Glutamatergic neuron (in vitro differentiated cells): ENCODE measurements around the gene CACNA1E. TPM values are rescaled to one million over a fixed set of nuclear protein-coding genes. Genes with fewer than 3 reads are reported as not detected.

Experiments
- DNase-seq: peaks from one replicate; pipeline ENCODE4 v3.0.0; 2022
- H3K27ac Mint-ChIP-seq: one replicate; pipeline ENCODE4 v1.8.0; 2020; ENCODE audit warnings: mild to moderate bottlenecking, mixed read lengths, inconsistent platforms; ENCODE audit not compliant: unreplicated experiment
- H3K27me3 Mint-ChIP-seq: one replicate; pipeline ENCODE4 v1.8.0; 2020; ENCODE audit warnings: mild to moderate bottlenecking, moderate library complexity, mixed read lengths, inconsistent platforms; ENCODE audit not compliant: unreplicated experiment
- H3K36me3 Mint-ChIP-seq: one replicate; pipeline ENCODE4 v1.8.0; 2020; ENCODE audit warnings: mild to moderate bottlenecking, mixed read lengths, inconsistent platforms; ENCODE audit not compliant: unreplicated experiment
- H3K4me1 Mint-ChIP-seq: one replicate; pipeline ENCODE4 v1.8.0; 2020; ENCODE audit warnings: mild to moderate bottlenecking, low read depth, mixed read lengths, inconsistent platforms; ENCODE audit not compliant: unreplicated experiment
- H3K4me3 Mint-ChIP-seq: one replicate; pipeline ENCODE4 v1.8.0; 2020; ENCODE audit warnings: mild to moderate bottlenecking, mixed read lengths, inconsistent platforms; ENCODE audit not compliant: unreplicated experiment
- H3K9me3 Mint-ChIP-seq: one replicate; pipeline ENCODE4 v1.8.0; 2020; ENCODE audit warnings: mild to moderate bottlenecking, moderate library complexity, mixed read lengths, inconsistent platforms; ENCODE audit not compliant: unreplicated experiment
- CTCF ChIP-seq: fragments of 200-600 bp; sonication (generic); IDR thresholded peaks from one replicate; pipeline ENCODE4 v1.5.0; 2021; ENCODE audit not compliant: partially characterized antibody, unreplicated experiment
- total RNA-seq: library from RNA; stranded (reverse); fragmentation: NEBNext Ultra II Directional; extraction: Animal tissue kit (Norgen Biotek cat#: 25700); gene quantifications from one replicate; pipeline ENCODE4 v1.2.1, GENCODE V29; 2021; ENCODE audit not compliant: unreplicated experiment

CACNA1E gene
- total RNA-seq, 1 donor from 2014 or later: 8.8 TPM

- H3K4me1 Mint-ChIP-seq: no peaks in the 10 kb centered on the region
- H3K27ac Mint-ChIP-seq: no peak overlapping the region
- peaks cover 2% of the 10 kb centered on the region for H3K9me3 Mint-ChIP-seq
- H3K27me3 Mint-ChIP-seq: peaks cover 5% of the 10 kb centered on the region
- no peak overlapping the region for H3K4me3 Mint-ChIP-seq
- TF ChIP-seq CTCF: no peak
- H3K36me3 Mint-ChIP-seq: no peaks in the 10 kb centered on the region
- DNase-seq: no peak
Measured at GRCh38 chr1:181732218-181732990, 249.1 kb downstream of the CACNA1E start.

- TF ChIP-seq CTCF: no peak
- Mint-ChIP-seq H3K9me3 (peaks cover 2% of the 10 kb centered on the region), H3K4me3 (no peak overlapping the region), H3K27me3 (peaks cover 5% of the 10 kb centered on the region), H3K4me1 (no peaks in the 10 kb centered on the region), H3K27ac (no peak overlapping the region), H3K36me3 (no peaks in the 10 kb centered on the region)
- DNase-seq: no peak
Measured at GRCh38 chr1:181733486-181733885, 250.2 kb downstream of the CACNA1E start.

- Mint-ChIP-seq H3K36me3 (no peaks in the 10 kb centered on the region), H3K4me3 (no peak overlapping the region), H3K4me1 (no peaks in the 10 kb centered on the region), H3K27ac (no peak overlapping the region), H3K9me3 (no peaks in the 10 kb centered on the region), H3K27me3 (peaks cover 3% of the 10 kb centered on the region)
- no peak for DNase-seq
- no peak for TF ChIP-seq CTCF
Measured at GRCh38 chr1:181737056-181737455, 253.7 kb downstream of the CACNA1E start.

GRCh38 chr1:181739214-181739613 lies 255.9 kb downstream of the CACNA1E start:
- no peaks in the 10 kb centered on the region for H3K36me3 Mint-ChIP-seq
- no peak overlapping the region for H3K27ac Mint-ChIP-seq
- DNase-seq: no peak
- no peak for TF ChIP-seq CTCF
- no peak overlapping the region for H3K4me3 Mint-ChIP-seq
- no peaks in the 10 kb centered on the region for H3K27me3 Mint-ChIP-seq
- no peaks in the 10 kb centered on the region for H3K4me1 Mint-ChIP-seq
- no peaks in the 10 kb centered on the region for H3K9me3 Mint-ChIP-seq

- no peak for TF ChIP-seq CTCF
- DNase-seq: no peak
- H3K27me3 Mint-ChIP-seq: peaks cover 1% of the 10 kb centered on the region
Measured at GRCh38 chr1:181742426-181742825, 259.1 kb downstream of the CACNA1E start.

More at GRCh38 chr1:181742426-181742825, 259.1 kb downstream of the CACNA1E start:
- no peaks in the 10 kb centered on the region for H3K36me3 Mint-ChIP-seq
- H3K4me1 Mint-ChIP-seq: peaks cover 2% of the 10 kb centered on the region
- no peak overlapping the region for H3K4me3 Mint-ChIP-seq
- H3K9me3 Mint-ChIP-seq: no peaks in the 10 kb centered on the region
- H3K27ac Mint-ChIP-seq: no peak overlapping the region
